ENCODE measurements around the gene IL12RB1. TPM values are rescaled to one million over a fixed set of nuclear protein-coding genes. Genes with fewer than 3 reads are reported as not detected.

Gene IL12RB1
- total and polyA plus RNA-seq, 10 of the 15 experiments (the other 5 are each of a cell fraction or from before 2014, with no cell fraction given), result 2.8 to 29.9 (median 17.6) TPM

DNA sequence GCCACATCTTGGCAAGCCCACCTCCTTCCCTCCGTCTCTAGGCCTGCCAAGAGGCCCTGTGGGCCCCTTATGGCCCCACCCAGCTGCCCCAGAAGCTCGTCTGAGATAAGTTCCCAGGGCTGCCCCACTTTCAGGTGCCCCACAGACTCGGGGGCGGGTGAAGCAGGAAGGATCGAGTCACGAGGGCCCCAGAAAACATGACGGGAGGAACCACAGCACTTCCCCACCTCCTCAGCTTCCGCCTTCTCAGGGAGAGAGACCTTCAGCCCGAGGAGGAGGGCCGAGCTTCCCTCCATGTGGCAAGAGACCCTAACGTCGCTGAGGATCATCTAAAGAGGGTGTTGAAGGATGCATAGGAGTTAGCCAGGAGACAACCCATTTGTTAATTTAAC, 4.5 kb upstream of the IL12RB1 start:
- in situ Hi-C loops (cut with MboI), result no loop called here
- POLR2A ChIA-PET, result interaction anchor here (0.6 to 4.2 kb wide), 14 partner anchors 7 to 1014 kb away, joined by 3 to 31 read pairs (median 5); partner anchors contain the start of genes JUND and MAST3
- TF ChIP-seq NR2C1 (IDR thresholded peaks at IDR 0.05) (no peak), TBL1XR1 (IDR thresholded peaks at IDR 0.05; ENCODE audit: low read depth, low read length) (peak; percentile 51; the same call in 1 of the 2 replicates), GABPA (IDR thresholded peaks at IDR 0.05; ENCODE audit: low read depth) (peak; percentile 53; the same call in 1 of the 2 replicates), RCOR1 (conservative IDR thresholded peaks at IDR 0.05; ENCODE audit: low read depth, low read length) (no peak), ZNF207 (IDR thresholded peaks at IDR 0.05; ENCODE audit: borderline replicate concordance) (0 out of 2 replicates have a peak, but pooled peaks have one; percentile 20), NRF1 (conservative IDR thresholded peaks at IDR 0.05; ENCODE audit: low read depth, low read length) (no peak), NBN (IDR thresholded peaks at IDR 0.05) (peak; percentile 57; the same call in 1 of the 2 replicates), IKZF1 (conservative IDR thresholded peaks at IDR 0.05) (peak; percentile 81), POLR2A (IDR thresholded peaks at IDR 0.05; ENCODE audit: low read depth, low read length) (peak; percentile 79), SPI1 (IDR thresholded peaks at IDR 0.05; ENCODE audit: borderline replicate concordance, insufficient read depth, low read depth, low read length) (peak; percentile 58), EED (IDR thresholded peaks at IDR 0.05; ENCODE audit: low read depth) (peak; percentile 49; the same call in 1 of the 2 replicates), LARP7 (IDR thresholded peaks at IDR 0.05) (no peak), ETV6 (conservative IDR thresholded peaks at IDR 0.05 in 1 of 2, IDR thresholded peaks at IDR 0.05 in 1 of 2; ENCODE audit: borderline replicate concordance in 1 of 2, low read depth in 1 of 2) (peak in 1 of 2 experiments; percentile 87; a peak in 2 of 4 replicates), MEF2A (IDR thresholded peaks at IDR 0.05; ENCODE audit: insufficient read depth, low read depth, low read length) (0 out of 2 replicates have a peak, but pooled peaks have one; percentile 25), RAD21 (IDR thresholded peaks at IDR 0.05; ENCODE audit: insufficient read depth, low read depth, low read length) (no peak), ZSCAN29 (IDR thresholded peaks at IDR 0.05) (no peak), YBX1 (IDR thresholded peaks at IDR 0.05) (no peak), POLR2AphosphoS5 (IDR thresholded peaks at IDR 0.05; ENCODE audit: low read length) (peak; percentile 58; the same call in 1 of the 2 replicates), CHD2 (IDR thresholded peaks at IDR 0.05; ENCODE audit: borderline replicate concordance, low read depth, low read length) (no peak)
- TF ChIP-seq, protein P1, sequence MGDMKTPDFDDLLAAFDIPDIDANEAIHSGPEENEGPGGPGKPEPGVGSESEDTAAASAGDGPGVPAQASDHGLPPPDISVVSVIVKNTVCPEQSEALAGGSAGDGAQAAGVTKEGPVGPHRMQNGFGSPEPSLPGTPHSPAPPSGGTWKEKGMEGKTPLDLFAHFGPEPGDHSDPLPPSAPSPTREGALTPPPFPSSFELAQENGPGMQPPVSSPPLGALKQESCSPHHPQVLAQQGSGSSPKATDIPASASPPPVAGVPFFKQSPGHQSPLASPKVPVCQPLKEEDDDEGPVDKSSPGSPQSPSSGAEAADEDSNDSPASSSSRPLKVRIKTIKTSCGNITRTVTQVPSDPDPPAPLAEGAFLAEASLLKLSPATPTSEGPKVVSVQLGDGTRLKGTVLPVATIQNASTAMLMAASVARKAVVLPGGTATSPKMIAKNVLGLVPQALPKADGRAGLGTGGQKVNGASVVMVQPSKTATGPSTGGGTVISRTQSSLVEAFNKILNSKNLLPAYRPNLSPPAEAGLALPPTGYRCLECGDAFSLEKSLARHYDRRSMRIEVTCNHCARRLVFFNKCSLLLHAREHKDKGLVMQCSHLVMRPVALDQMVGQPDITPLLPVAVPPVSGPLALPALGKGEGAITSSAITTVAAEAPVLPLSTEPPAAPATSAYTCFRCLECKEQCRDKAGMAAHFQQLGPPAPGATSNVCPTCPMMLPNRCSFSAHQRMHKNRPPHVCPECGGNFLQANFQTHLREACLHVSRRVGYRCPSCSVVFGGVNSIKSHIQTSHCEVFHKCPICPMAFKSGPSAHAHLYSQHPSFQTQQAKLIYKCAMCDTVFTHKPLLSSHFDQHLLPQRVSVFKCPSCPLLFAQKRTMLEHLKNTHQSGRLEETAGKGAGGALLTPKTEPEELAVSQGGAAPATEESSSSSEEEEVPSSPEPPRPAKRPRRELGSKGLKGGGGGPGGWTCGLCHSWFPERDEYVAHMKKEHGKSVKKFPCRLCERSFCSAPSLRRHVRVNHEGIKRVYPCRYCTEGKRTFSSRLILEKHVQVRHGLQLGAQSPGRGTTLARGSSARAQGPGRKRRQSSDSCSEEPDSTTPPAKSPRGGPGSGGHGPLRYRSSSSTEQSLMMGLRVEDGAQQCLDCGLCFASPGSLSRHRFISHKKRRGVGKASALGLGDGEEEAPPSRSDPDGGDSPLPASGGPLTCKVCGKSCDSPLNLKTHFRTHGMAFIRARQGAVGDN (IDR thresholded peaks at IDR 0.05), result peak; percentile 50; the same call in 1 of the 2 replicates
- TF ChIP-seq, protein P2, sequence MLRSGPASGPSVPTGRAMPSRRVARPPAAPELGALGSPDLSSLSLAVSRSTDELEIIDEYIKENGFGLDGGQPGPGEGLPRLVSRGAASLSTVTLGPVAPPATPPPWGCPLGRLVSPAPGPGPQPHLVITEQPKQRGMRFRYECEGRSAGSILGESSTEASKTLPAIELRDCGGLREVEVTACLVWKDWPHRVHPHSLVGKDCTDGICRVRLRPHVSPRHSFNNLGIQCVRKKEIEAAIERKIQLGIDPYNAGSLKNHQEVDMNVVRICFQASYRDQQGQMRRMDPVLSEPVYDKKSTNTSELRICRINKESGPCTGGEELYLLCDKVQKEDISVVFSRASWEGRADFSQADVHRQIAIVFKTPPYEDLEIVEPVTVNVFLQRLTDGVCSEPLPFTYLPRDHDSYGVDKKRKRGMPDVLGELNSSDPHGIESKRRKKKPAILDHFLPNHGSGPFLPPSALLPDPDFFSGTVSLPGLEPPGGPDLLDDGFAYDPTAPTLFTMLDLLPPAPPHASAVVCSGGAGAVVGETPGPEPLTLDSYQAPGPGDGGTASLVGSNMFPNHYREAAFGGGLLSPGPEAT (IDR thresholded peaks at IDR 0.05; ENCODE audit: low read depth), result peak; percentile 46; the same call in 1 of the 2 replicates

More for the DNA sequence above, 4.5 kb upstream of the IL12RB1 start:
- RAD21 ChIA-PET (ENCODE audit: unreplicated experiment), result interaction anchor here (0.5 to 1.8 kb wide), 8 partner anchors 8 to 251 kb away, joined by 3 to 14 read pairs (median 4); no protein-coding TSS in a partner anchor
- H3K4me3 ChIP-seq, result 0 out of 2 replicates have a peak overlapping the region, but pooled peaks have one; percentile 15
- H3K4me2 ChIP-seq (ENCODE audit: control insufficient read depth, insufficient read depth), result peak overlapping the region; percentile 48
- DNase-seq (ENCODE audit: low read depth, low spot score) (peak; percentile 66), ATAC-seq (peak; percentile 70), FAIRE-seq (no peak)
- no TSS peak for BruUV-seq (replicated peaks)
- WGBS (ENCODE audit: insufficient coverage, insufficient replicate concordance, low lambda C conversion rate, missing lambda C conversion rate), result under 1% methylated on average over 12 of the region's 12 CpGs
- CTCF ChIA-PET, result interaction anchor here (0.9 to 2.2 kb wide), 8 partner anchors 18 to 190 kb away, joined by 3 to 7 read pairs (median 4); partner anchors contain the start of gene JUND
- no peaks in the 10 kb centered on the region for H4K20me1 ChIP-seq (ENCODE audit: control insufficient read depth, insufficient read depth)
- no peaks in the 10 kb centered on the region for H3K9me3 ChIP-seq (replicated peaks; ENCODE audit: control insufficient read depth, insufficient read depth, low read length)
- peaks cover 34% of the 10 kb centered on the region for H3K4me1 ChIP-seq (ENCODE audit: control insufficient read depth, insufficient read depth, low read length)
- SMC1A ChIA-PET (ENCODE audit: uncharacterized antibody, unreplicated experiment), result interaction anchor here (0.8 to 2.6 kb wide), 8 partner anchors 12 to 77 kb away, joined by 4 to 11 read pairs (median 5); no protein-coding TSS in a partner anchor
- peak overlapping the region; percentile 88 for H2AFZ ChIP-seq (ENCODE audit: control insufficient read depth, low read depth, low read length)
- intact Hi-C loops (cut with micrococcal nuclease; ENCODE audit: unreplicated experiment), result no loop called here
- H3K79me2 ChIP-seq (ENCODE audit: control insufficient read depth, insufficient read depth, low read length), result peaks cover 6% of the 10 kb centered on the region
- no peaks in the 10 kb centered on the region for H3K27me3 ChIP-seq (replicated peaks in 1 of 2; ENCODE audit: control insufficient read depth in 2 of 2, insufficient read depth in 2 of 2, low read length in 1 of 2)
- H3K36me3 ChIP-seq (ENCODE audit: control insufficient read depth in 2 of 2, insufficient read depth in 2 of 2, low read length in 1 of 2), result no peaks in the 10 kb centered on the region; a peak in 1 of 4 replicates
- peak overlapping the region; percentile 93 for H3K27ac ChIP-seq (ENCODE audit: control insufficient read depth, insufficient read depth)
- H3K9ac ChIP-seq (ENCODE audit: control insufficient read depth, insufficient read depth, low read length), result peak overlapping the region; percentile 72

Measured in GM12878 (cell line).